Activated CD4-positive, alpha-beta T cell treated with anti-CD3 and anti-CD28 coated beads for 1 hour (primary cell): ENCODE results near the gene ZC3H6.
"Not testable (repeated sequence)": the region's sequence is repeated elsewhere in the genome, so short reads cannot be mapped to it uniquely, and the experiment has no call there.

ENCODE experiments used
- DNase-seq: peaks from one replicate; pipeline ENCODE4 v3.0.0-alpha.2; 2020

Gene ZC3H6

DNA sequence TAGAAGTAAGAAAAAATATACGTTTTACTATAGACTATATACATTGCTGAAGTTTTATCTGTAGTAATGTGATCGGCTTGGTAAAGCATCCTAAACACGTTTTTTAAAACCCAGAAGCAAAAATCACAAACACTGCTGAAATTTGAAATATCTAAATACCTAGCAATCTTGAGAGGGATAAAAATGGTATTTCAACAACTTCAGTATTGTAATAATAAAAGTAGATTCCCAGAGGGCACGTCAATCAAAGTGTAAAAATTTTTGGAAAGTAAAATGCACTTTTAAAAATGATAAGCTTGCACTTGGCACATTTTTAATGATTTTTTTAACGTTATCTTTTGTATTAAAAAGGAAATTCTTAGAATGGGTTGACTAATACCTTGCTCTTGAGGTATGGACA is 1.6 kb downstream of the ZC3H6 start:
- no peak for DNase-seq

DNA sequence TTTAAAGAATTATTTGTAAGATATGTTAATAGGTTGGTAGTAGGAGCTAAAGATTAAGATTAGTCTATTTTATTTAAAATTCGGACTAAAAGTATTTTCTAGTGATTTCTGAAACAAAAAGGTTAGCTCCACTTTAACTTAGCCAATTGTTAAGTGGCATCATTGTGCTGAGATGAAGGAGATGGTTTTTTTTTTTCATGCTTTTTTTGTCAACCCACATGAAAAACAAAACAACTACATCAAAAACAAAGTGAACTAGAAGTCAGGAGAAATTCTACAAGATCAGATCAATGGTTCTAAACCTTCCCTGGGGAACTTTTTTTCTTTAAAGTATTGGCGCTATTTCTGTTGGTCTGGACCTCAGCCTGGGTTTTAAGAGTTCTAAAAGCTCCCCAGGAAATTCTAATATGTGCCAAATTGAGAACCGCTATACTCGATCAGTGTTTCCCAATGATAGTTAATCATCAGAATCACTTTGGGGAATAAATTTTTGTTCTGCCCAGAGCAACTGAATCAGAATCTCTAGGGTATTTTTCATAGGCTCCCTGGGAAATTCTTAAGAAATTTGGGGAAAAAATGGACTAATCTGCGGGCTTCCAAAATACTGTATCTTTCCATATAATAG is 2.3 kb downstream of the ZC3H6 start:
- no peak for DNase-seq

DNA sequence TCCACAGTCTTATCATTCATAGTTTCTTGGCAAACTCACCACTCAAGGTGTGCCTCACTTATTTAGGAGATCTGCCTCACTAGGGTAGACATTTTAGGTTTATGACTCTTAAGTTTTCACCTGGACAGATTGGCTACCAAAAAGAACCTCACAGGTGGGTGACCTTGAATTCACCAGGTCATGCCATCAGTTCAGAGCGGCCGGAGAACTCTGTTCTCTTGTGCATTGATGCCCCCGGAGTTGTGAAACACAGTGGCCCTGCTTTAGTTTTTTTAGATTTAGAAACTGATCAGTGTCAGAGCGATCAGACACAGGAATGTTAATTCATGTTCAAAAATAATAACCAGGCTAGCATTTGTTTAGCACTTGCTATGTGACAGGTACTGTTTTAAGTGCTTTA is 6.7 kb downstream of the ZC3H6 start:
- DNase-seq = not testable (repeated sequence)

DNA sequence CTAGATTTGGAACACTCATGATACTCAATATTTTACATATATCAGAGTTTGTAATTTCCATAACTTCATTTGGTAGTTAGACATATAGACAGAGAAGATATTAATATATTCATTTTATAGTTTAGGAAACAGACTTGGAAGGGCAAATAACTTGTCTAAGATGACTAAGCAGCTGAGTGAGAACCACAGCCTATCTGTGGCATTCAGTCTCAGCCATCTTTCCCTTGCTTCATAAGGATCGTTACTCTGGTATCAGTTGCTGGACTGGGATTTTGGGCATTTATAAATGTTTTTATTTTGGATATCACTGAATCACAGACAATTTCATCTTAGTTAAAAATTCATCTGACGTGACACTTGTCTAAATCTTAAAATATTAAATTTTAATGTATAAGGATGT is 8.1 kb downstream of the ZC3H6 start:
- not testable (repeated sequence) for DNase-seq

DNA sequence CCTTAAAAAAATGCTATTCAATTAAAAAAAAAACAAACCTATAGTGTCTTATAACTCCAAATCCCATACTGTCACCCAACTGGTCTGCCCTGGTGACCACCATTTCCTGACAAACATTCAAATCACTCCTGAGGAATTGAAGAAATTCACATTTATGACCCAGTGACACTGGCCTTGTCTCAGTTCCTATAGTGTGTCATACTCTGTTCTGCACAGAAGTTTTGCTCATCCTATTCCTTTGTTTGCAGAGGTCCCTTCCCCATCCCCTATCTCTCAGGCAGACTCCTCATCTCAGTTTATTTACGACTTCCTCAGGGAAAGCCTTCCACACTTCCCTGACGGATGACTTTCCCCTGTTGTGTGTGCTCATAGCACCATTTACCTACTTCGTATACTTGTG is 14.7 kb downstream of the ZC3H6 start:
- DNase-seq = no peak

DNA sequence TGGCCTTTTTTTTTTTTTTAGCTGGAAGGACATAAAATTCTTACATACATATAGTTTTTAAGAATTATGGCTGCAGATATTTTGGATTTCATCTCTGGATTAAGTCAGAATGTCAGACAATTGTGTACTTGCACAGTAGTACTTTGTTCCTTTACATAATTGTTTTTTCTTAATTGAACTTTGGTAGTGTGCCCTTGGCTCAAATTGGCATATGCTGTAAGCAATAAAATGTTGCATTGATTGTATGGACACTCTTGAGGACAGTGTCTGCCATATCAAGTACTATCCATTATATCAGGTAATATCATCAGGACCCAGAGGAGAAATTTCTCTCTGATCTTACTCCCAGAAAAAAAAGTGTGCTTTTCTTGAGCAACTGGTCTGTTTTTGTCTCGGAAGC is 15.3 kb downstream of the ZC3H6 start:
- DNase-seq = no peak

DNA sequence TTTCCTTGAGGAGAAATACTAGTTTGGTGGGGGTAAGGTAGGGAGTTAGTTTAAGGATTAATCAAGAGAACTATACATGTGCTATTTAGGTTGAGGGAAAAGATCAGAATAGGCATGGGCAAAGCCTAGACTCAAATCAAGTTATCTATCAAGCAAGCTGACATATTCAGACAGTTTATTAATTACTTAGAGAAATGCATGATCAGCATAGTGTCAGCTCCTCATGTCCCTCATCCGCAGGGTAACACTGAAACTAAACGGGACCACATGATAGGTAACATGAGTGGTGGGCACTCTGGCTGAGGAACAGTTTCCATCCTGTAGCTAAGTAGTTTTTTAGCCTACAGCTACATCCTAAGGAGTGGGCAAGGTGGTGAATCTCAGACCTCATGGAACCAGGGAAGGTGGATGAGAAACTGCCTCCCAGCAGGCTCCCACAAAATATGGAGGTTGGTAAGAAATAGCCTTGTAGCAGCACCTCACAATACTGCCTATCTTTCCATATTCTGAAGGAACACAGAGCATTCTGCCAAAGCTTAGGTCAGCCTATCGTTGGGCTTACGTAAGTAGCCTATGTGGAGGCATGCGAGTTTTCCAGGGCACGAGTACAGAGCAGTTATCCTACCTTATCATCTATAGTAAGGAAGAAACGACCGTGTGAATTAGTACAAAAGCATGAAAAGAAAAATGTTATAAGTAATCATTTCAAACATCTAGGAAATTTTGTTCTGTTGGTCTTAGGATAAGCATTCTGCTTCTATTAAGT is 18.4 kb downstream of the ZC3H6 start:
- DNase-seq = no peak

DNA sequence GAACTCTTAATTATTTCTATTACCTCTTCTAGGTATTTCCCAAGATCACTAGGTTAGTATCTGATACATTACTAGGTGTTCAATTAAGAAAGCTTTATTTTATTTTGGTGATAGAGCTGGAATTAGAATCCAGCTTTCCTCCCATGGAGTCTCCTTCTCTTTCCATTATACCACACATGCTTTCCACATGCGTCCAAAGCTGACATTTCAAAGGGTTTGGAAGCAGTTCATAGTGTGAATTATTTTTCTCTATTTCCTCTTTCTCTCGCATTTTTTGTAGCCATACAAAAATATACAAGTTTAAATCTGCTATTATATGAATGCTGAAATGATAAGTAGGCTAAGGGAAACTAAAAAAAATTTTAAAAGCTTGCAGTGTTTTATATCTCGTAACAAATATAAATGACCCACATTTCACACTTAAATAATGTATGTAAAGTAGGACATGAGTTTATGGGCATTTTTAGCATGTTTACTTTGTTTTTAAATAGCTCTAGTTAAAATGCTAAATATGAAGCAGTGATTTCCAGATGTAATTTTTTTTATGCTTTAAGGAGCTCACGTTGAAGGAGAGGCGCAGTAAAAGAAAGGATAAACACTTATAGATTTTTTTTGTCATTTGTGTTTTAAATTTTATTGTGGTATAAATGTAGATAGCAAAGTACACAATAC is 20.1 kb downstream of the ZC3H6 start:
- DNase-seq = no peak

DNA sequence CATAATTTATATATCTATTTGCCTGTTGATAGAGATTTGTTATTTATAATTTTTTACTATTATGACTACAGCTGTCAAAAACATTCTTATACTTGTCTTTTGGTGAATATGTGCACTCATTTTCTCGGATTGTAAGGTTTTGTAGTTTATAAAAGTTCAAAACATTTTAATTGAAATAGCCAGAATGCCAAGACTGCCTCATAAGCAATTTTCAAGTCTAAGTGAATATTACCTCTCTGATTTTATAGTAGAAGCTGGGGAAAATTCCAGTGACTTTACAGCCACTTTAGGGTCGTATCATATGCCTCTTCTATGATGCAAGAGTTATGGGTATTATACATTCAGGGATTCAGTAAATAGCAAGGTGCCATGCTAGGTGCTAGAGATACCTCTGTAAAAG is 21.0 kb downstream of the ZC3H6 start:
- DNase-seq = no peak

DNA sequence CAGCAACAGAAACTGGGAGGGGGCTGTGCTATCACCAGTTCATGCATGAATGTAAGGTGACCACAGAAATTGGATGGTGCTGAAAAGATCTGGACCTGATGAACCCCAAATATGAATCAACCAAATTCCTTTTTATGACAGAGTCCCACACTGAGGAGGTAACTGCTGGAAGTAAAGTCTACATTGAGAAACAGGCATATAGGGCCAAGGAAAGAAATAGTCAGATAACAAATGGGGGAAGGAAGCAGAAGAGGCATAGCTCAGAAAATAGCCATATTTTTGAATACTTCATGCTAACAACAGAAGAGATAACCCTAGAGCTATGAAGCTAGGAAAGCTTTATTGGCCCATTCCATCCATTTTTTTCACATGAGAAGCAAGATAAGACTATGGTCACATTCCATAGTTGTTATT is 25.8 kb downstream of the ZC3H6 start:
- no peak for DNase-seq

DNA sequence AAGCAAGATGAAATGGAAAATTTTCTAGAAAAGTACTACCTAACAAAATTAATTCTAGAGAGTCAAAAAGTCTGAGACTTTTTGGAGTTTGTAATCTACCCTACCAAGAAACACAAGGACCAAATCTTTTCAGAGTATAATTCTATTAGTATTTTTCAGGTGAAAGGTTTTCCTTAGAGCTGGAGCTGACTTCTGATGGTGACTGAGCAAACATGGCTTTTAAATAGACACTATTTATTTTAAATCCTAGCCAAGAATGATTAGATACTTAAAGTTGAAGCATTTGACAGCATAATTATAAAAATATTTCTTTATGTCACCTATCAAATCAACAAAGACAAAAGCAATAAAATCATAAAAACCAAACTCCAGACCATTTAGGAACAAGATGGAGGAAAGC is 26.6 kb downstream of the ZC3H6 start:
- no peak for DNase-seq

DNA sequence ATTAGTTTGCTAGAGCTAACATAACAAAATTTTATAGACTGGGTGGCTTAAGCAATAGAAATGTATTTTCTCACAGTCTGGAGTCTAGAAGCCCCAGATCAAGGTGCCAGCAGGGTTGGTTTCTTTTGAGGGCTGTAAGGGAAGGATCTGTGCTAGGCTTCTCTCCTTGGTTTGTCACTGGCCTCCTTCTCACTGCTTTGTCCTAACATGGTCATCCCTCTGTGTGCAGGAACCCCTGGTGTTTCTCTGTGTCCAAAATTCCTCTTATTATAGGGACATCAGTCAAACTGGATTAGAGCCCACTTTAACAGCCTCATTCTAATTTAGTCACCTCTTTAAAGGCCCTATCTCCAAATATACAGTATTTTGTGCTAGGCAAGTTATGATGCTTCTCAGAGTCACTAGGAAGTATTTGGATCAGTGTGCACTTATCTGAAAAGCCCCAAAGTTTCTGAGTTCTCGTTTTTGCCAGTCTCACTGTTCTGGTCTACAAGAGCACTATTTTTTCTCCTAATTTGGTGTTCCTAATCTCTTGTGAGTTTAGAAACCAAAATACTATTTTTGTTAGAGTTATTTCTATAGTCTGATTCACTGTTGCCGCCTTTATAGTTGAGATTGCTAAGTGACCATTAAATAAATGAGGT is 29.0 kb downstream of the ZC3H6 start:
- no peak for DNase-seq

DNA sequence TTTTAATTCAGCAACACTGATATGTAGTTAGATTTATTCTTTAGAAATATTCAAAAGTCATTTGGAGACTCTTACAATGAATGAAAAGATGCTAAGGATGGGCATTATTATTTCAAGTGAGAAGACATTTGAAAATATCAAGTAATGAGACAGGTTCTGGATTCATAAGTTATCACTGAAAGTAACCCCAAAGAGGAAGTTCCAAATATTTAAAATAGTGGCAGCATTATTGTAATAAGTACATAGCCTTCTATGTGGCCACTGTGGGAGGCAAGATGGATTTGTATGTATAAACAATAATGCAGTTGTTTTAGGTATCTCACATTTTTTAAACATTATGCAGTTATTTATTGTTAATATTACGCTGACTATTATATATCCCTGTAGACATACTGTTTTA is 29.7 kb downstream of the ZC3H6 start:
- DNase-seq = no peak

DNA sequence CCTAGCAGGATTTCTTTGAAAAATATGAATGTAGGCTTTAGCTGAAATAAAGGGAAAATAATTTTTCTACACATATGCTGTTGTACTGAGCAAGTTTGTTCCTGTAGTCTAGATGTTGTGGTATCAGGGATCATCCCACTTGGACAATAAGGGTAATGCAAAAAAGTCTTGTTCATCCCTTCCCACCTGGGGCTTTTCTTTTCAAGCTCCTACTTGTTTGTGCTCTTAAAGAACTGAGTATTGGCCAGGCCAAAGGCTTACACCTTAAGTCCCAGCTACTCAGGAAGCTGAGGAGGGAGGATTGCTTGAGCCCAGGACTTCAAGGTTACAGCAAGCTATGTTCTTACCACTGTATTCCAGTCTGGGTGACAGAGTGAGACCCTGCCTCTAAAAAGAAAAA is 35.5 kb downstream of the ZC3H6 start:
- no peak for DNase-seq

DNA sequence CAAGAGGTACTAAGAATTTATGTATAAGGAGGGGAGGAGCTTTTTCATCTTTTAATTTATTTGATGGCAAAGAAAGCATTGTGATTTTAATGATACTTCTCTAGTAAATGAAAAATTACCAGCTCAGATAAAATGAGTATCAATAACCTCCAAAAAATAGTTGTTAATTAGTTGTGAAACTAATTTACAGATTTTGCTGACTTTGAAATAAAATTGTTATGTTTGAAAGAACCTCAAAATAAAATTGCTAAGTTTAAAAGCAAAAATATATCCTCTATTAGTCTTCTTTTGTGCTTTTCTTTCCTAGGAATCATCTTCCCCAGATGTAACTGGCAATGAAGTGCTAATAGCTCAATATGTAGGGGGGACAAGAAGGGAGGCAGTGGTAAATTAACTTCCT is 36.5 kb downstream of the ZC3H6 start:
- no peak for DNase-seq

DNA sequence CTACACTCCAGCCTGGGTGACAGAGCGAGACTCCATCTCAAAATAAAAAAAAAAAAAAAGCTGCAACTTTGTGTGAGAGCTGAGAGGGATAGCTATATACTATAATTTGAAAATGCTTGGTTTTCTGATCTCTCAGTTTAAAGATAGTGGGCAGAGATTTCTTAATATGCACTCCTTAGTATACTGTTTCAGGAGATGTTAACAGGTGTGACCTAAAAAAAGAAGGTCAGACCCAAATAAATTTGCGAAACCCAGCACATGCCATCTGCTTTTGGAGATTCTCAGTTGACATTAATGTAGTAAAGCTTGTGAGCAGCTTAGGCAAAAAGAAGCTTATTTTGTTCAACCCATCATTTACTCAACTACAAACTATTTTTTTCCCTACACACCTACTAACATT is 37.4 kb downstream of the ZC3H6 start:
- no peak for DNase-seq

DNA sequence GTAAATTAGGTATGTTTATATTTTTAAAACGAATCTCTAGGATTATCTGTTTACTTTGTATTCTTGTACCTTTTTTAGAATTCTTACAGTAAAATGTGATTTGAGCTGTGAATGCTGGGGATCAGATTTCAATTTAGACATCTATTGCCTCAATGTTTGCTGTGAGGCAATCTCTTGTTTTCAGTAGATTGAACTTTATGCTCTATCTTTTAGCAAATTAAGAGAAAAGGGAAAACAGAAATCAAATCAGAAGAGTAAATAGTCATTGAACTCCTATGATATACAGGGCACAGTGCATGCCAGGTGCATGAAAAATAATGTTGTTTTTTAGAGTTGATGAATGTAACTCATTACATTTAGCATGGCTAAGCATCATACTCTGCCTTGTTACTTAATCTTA is 39.5 kb downstream of the ZC3H6 start:
- DNase-seq = no peak

DNA sequence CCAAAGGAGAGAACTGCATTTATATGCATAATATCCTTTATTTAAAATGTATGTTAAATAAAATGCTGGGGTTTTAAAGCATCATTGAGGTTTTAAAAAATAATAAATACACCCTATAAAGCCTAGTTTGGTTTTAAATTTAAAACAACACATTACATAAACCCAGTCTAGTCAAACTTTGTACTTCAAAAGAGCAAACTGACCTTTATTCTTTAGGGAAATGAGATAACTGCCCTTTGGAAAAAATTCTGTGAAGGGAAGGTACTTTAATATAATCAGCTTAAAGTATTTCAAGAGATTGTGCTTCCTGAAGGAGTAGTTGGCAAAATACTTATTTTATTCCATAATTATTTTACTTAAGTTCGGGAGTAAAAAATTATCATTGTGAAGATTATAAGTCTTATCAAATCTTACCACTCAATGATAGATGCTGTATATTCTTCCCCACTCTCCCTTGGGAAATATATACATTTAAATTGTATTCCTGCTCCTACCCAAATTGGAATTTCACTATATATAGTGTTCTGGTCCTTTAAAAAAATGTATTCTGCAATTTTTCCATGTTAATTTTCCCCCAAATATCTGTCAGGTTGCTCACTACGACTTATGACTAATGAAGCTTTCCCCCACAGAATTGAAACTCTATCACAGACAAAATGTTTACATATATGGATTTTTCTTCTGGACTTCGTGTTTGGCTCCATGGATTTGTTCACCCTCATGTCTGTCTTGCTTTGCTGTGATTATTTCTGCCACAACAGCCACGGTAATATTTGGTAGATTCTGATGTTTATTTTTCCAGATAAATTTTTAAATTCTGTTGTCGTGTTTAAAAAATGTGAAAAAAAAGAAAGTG is 42.1 kb downstream of the ZC3H6 start:
- no peak for DNase-seq

DNA sequence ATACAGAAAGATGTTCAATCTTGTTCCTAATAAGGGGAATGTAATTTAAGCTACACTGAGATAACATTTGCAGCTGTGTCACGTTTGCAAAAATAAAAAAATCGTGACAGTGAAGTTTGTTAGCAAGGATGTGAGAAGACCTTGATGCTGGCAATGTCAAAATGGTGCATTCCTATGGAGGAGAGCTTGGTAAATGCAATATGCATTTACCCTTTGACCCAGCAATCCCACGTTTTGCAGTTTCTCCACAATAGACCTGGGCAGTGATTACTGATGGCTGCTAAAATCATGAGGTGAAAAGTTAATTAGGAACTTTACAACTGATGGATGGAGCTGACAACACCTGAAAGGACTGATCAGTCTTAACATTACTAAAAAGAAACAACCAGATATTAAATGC is 43.1 kb downstream of the ZC3H6 start:
- DNase-seq = no peak

DNA sequence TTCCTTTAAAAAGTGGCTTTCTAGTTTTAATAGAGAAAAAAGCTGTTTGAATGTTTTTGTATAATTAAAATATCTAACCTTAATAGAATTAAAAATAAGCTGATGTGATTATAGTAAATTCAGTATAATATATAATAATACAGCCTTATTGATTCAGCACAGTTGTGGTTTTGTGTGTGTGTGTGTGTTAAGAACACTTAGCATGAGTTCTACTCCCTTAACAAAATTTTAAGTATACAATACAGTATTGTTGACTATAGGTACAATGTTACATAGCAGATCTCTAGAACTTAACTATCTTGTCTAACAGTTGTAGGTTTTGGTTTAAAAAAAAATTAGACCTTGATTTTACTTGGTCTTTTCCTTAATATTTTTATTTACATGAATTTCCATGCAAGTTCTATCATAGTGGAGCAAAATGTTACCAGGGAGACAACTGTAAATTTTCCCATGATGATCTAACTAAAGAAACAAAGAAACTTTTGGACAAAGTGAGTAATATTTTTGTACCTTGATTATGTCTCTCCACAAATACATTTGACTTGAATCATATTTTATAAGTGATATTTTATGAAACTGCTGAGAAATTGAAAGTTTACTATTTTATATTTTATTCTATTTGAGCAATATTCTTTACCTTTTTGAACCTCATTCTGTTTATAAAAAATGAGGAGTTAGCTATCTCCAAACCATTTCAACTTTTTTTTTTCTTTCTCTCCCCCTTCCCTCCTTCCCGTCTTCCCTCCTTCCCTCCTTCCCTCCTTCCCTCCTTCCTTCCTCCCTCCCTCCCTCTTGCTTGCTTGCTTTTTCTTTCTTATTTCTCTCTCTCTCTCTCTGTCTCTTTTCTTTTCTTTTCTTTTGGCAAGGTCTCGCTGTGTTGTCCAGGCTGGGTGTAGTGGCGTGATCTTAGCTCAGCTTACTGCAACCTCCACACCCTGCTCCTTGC is 46.3 kb downstream of the ZC3H6 start:
- no peak for DNase-seq

DNA sequence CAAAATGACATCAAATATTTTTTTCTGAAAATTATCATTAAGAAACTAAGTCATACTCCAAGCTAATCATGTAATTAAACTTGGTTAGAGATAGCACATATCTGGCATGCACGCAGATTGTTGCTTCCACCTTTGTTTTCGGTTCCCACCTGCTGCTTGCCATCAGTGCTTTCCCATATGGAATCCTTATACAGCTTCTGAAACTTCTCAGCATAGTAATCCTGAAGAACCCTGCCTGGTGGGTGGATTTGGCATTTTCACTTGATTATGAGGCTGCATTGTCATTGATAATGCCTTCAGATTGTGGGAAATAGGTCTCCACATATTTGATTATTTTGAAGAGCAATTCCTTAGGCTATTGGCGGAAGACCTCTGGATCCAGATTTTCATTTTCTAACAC is 47.5 kb downstream of the ZC3H6 start:
- DNase-seq = no peak
